ENCODE results near the gene CHRNA10.
A peak's percentile ranks its signal among the peaks of the same experiment; 100 is the strongest.
"Not testable (repeated sequence)": the region's sequence is repeated elsewhere in the genome, so short reads cannot be mapped to it uniquely, and the experiment has no call there.

The CHRNA10 gene

DNA sequence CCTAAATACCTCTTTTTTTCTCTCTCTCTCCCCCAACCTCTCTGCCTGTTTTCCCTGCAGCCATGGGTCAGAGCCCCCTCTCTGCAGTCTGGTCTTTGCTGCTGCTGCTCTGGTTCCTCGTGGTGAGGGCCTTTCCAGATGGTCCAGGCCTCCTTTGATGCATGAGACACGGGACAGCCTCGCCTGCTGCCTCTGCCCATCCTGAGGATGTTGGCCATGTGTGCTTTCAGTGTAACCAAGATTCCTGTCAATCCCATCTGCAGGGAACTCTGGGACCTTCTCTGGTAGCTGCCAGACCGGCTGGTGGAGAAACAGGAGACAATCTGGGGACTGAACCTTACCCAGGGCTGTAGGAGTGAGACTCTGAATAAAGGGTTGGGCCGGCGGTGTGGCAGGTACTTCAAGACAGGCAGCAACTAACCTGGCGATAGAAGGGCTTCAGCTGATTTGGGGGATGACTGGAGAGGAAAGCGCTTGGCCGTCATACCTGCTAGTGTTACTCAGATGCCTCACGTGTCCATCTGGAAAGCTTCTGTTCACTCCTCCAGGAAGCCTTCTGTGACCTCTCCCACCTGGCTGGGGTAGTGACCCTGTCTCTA, 7.1 kb downstream of the CHRNA10 start:
- DNase-seq = no peak

DNA sequence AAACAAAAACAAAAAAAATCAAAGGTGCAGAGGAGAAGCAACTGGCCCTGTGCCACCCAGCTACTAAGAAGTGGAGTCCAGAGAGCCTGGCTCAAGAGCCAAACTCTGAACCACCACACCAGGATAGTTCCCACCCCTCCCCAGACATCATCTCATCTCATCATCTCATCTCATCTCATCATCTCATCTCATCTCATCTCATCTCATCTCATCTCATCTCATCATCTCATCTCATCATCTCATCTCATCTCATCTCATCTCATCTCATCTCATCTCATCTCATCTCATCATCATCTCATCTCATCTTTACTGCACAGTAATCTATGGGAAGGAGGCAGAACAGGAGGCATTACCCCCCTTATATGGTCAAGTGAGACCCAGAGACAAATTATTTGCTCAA, 8.3 kb downstream of the CHRNA10 start:
- DNase-seq = no peak

DNA sequence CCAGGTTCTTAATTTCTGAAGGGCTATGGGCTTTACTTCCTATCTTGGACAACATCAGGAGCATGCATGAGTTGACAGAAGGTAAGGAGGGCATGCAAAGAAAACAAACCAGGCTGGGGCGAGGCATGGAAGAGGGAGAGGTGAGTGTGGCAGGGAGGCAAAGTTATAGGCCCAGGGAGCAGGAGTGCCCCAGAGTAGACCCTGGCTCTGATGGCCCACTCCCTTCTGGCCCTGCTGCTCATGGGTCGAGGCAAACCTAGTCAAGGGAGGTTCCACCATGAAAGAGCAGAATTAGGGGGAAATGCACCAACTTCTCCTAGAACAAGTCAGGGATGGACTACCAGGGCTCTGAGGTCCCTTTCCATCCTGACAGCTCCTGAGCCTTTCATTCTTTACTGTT, 10.2 kb downstream of the CHRNA10 start:
- DNase-seq = no peak

DNA sequence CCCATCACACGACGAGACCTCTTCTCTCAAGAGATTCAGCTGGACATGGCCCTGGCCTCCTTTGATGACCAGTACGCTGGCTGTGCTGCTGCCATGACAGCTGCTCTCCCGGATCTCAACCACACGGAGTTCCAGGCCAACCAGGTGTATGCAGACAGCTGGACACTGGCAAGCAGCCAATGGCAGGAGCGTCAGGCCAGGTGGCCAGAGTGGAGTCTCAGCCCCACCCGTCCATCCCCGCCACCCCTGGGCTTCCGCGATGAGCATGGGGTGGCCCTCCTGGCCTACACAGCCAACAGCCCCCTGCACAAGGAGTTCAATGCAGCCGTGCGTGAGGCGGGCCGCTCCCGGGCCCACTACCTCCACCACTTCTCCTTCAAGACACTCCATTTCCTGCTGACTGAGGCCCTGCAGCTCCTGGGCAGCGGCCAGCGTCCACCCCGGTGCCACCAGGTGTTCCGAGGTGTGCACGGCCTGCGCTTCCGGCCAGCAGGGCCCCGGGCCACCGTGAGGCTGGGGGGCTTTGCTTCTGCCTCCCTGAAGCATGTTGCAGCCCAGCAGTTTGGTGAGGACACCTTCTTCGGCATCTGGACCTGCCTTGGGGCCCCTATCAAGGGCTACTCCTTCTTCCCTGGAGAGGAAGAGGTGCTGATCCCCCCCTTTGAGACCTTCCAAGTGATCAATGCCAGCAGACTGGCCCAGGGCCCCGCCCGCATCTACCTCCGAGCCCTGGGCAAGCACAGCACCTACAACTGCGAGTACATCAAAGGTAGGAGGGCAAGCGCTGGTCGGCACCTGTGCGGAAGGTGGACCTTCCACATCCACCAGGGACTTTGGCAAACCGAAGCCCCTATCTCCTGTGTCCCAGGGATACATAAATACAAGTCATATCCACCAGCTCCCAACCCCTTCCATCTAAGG, 11.3 kb downstream of the CHRNA10 start:
- DNase-seq = no peak

DNA sequence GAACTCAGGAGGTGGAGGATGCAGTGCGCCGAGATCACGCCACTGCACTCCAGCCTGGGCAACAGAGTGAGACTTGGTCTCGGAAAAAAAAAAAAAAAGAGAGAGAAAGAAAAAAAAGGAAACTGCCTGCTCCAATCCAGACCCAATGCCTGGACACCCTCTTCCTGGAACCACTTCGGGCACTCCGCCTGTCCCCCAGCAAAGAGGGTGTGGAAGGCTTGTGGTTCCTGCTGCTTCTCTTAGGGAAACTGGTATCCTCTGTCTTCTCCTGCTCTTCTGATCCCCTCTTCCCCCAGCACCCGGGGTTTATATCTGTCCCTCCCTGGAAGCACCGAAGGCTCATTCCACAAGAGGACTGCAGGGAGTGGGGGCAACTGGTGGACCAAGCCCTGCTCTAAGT, 12.9 kb downstream of the CHRNA10 start:
- no peak for DNase-seq

DNA sequence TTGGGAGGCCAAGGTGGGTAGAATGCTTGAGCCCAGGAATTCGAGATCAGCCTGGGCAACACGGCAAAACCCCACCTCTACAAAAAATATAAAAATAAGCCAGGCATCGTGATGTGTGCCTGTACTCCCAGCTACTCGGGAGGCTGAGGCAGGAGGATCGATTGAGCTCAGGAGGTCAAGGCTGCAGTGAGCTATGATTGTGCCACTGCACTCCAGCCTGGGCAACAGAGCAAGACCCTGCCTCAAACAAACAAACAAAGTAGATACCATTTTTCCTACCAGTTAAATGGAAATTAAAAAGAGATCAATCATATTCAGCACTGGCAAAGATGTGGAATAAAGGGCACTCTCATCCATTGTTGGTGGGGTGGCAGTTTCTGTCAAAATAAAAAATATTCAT, 13.9 kb downstream of the CHRNA10 start:
- not testable (repeated sequence) for DNase-seq

DNA sequence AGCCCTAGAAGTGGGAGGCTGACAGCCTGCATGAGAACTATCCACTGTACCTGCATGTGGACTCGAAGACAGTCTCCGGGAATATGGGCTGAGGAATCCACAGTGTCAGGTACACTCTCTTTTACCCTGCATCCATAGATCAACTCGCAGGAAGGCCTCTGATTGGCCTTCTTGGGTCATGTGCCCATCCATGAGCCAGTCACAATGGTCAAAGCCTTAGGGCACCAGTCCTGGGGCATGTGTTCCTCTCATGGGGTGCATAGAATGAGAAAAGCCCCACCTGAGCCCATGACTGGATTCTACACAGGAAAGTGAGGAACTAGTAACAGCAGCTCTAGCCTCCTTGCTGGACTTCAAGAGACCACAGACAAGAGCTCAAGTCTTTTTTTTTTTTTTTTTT, 15.6 kb downstream of the CHRNA10 start:
- DNase-seq = no peak

DNA sequence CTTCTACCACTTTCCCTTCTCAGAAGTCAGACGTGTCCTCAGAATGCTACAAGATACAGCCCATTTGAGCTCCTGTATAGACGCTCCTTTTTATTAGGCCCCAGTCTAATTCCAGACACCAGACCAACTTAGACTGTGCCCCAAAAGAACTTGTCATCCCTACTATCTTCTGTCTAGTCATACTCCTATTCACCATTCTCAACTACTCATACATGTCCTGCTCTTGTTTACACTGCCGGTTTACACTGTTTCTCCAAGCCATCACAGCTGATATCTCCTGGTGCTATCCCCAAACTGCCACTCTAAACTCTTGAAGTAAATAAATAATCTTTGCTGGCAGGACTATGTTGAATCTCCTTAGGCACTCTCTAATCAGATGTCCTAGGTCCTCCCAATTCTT, 18.7 kb downstream of the CHRNA10 start:
- not testable (repeated sequence) for DNase-seq

DNA sequence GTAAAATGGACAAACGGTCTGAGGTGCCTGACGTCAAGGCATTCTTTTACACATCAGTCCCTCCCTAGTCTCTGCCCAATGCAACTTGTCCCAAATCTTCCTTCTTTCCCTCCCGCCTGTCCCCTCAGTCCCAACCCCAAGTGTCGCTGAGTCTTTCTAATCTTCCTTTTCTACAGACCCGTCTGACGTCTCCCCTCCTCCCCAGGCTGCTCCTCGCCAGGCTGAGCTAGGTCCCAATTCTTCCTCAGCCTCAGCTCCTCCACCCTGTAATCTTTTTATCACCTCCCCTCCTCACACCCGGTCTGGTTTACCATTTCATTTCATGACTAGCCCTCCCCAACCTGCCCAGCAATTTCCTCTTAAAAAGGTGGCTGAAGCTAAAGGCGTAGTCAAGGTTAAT, 21.8 kb downstream of the CHRNA10 start:
- DNase-seq = not testable (repeated sequence)

DNA sequence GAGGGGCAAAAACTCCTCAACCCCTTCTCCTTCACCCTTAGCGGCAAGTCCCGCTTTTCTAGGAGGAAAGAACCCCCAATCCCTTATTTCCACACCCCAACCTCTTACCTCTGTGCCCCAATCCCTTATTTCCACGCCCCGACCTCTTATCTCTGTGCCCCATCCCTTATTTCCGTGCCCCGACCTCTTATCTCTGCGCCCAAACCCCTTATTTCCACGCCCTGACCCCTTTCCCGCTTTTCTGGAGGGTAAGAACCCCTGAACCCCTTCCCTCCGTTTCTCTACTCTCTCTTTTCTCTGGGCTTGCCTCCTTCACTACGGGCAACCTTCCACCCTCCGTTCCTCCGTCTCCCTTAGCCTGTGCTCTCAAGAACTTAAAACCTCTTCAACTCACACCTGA, 22.3 kb downstream of the CHRNA10 start:
- not testable (repeated sequence) for DNase-seq

DNA sequence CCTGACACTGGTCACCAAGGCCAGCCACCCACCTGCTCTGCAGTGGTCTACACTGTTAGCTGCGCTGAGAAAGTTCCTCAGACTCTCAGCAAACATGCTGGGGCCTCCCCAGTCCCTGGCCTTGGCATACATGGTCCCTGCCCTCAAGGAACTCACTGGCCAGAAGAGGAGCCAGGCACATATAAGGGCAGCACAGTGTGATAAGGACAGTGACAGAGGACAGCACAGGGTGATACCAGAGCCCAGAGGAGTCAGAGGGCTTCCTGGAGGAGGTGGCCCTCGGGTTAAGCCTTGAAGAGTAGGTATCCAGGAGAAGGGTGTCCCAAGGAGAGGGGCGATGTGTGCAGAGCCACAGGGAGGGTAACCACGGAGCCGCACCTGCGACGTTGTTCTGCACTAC, 25.6 kb downstream of the CHRNA10 start:
- no peak for DNase-seq

DNA sequence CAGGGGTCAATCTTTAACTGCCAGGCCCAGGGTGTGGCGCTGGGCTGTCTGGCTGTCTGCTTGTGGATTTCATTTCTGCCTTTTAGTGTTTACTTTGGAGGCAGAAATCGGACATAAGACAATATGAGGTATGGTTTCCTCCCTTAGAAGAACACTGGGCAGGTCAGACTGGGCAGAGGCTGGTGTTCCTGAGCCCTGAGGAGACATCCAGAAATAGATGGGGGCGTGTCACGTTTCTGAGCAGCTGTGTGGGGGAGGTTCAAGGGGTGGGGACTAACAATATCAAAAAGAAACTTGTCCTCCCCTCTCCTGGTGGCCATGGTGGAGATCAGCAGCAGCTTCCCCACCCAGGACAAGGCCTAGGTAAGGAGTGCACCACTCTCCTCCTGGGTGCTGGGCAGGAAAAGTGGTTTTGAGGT, 26.4 kb downstream of the CHRNA10 start, which contains the start of gene ART1:
ART1 (plus strand) TSS at position 312 of the 419 bp plus-strand sequence. CDS start 14,086 bp downstream, outside the sequence.
- DNase-seq = no peak

DNA sequence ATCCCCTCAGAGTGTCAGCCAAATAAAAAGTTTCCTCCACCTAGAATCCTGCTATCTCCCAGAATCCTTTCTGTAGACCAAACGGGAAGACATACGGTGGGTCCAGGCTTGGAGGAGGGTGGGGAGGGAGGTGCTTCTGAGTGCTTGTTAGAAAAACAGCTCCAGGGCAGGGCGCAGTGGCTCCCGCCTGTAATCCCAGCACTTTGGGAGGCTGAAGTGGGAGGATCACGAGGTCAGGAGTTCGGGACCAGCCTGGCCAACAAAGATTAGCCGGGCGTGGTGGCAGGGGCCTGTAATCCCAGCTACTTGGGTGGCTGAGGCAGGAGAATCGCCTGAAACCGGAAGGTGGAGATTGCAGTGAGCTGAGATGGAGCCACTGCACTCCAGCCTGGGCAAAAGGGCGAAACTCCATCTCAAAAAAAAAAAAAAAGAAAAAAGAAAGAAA, 28.1 kb downstream of the CHRNA10 start:
- DNase-seq = not testable (repeated sequence)

DNA sequence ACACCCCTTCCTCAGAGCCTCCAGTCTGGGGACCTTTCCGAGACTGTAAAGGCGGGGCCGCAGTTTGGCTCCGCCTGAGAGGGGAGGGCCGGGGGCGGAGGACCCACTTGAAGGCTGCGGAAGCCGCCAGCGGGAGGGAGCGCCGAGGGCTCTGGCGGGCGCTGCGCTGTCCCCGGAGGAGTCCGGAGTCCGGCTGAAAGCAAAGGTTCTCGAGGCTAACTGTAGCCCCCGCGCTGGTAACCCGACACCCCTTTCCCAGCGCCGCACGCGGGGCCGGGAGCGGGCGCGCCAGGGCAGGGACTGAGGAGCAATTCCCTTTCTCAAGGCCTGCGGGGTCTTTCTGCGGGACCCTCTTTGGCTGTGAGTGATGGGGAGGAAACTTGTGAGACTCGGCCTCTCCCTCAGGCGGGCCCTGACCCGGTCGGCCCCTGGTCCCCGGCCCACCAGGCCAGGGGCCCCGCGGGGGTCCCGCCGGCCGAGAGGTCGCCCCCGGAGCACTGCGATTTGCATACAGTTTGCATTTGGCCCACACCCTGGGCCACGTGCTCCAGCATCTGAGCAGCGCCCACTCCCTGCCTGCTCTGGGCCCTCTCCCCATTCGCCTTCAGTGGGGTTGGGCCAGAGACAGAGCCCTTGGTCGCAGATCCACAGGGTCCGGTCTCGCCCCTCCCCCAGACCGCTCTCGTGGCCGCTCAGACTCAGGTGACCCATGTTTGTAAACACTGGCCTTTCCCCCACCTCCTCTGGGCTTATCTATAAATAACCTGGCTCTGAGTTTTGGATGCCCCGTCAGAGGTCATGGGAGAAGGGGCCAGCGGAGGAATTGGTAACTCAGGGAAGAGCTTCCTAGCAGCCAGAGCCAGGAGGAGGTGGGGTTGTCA, 28.9 kb downstream of the CHRNA10 start:
- peak; percentile 7 for DNase-seq

DNA sequence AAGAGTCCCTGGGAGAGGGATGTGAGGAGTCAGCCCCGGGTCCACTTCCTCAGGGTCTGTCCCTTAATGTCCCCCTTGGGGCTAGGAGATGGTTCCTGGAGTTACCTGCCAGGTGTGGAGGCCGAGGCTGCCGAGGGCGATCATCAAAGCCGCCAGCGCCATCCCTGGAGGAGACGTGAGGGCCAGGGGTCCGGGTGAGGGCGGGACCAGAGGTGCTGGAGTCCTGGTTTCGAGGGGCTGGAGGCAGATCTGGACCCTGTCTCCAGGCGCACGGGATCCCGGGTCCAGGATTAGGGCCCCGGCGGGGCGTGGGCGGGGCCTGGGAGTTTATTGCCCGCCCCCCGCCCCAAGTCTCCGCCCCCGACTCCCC, 29.5 kb downstream of the CHRNA10 start, which contains the start of gene ART5:
ART5 (minus strand) TSS at position 292 of the 370 bp plus-strand sequence; CDS start at position 162, 130 bp downstream.
- DNase-seq = no peak

DNA sequence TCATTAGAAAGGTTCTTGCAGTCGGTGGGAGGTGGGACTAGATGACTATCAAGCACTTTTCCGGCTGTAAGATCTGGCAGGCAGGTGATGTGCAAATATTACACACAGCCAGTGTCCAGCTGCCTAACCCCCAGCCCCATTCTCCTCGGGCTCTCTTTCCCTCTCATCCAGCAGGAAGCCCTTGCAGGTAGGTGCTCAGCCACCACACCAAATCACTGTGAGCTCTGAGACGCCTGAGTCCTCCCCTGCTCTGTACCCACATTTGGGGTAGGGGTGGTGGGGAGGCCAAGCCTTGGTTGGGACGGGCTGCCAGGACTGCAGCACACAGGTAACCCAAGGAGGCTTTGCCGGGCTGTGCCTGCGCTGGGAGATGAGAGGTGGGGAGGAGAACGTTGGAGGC, 30.0 kb downstream of the CHRNA10 start:
- no peak for DNase-seq

DNA sequence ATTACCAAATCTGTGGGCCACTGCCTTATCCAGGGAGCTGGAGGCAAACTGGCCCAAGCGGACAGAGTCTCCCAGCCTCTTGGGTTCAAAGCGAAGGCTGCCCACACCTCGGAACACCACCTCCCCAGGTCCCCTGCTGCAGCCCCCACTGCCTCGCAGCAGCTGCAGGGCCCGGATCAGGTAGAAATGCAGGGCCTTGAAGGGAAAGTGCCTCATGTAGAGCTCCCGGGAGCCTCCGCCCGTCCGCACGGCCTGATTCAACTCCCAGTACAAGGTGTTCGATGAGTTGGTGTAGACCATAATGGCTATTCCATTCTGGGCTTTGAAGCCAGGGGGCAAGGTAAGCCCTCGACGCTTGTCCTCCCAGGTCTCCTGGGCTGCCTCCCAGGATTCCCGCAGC, 31.3 kb downstream of the CHRNA10 start:
- no peak for DNase-seq

DNA sequence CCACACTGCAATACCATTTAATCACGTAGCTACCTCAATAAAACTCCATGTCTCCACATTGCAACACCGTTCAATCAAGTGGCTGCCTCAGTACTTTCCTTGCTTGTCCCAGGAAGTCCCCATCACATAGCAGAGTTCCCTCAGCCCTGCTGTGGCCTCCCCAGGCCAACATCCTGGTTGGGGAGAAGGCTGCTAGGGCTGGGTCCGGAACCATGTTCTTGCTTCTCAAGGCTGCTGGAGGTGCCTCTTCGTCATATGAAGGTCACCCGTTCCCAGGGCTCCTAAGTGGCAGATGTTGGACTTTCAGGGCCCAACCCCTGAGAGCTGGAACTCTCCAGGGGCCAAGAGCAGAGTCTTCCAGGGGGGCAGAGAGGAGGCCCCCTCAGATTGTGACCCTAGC, 32.7 kb downstream of the CHRNA10 start:
- DNase-seq = no peak

DNA sequence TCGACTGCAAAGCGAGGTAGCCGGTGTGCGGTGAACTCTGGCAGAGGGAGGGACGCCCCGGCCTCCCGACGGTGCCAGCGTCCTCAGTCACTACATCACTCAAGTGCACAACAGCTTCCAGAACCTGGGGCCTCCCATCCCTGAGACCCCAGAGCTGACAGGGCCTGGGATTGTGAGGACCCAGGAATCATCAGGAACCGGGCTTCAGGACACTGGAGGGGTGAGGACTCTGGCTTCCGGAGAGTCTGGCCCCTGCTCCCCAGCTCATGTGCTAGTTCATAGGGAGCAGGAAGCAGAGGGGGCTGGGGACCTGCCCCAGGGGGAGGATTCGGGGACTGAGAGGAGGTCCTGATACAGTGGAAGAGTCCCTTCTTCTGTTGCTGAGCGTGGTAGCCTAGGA, 34.0 kb downstream of the CHRNA10 start:
- DNase-seq = no peak

DNA sequence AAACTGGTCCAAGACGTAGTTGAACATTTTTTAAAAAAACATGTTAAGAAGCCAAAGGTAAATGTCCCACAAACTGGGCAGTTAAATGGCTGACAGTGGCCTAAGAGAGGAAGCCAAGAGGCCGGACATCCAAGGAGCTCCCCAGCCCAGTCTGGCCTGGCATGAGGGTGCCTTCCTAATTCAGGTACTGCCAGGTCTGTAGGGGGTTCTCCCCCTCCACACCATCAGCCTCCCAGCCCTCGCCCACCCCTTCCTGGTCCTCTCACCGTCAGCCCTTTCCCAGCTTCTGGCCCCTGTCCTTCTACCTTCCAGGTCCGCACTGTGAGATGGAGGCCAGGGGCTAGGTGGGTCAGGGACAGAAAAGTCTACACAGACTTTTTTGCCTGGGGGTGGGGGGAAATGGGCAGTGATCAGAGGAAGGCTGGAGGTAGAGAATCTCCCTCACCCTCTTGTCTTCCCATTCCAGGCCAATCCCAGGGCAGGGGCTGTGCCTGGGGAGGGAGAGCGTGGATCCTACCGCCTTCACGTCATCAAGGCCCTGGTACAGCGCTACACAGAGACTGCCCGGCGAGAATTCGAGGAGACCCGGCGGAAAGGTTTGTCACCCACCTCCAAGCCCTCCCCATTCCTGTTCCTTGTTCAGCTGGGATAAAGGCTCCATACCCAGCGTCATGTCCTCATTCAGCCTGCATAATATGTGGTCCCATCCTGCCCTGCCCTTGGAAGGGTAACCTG, 35.4 kb downstream of the CHRNA10 start:
- no peak for DNase-seq

DNA sequence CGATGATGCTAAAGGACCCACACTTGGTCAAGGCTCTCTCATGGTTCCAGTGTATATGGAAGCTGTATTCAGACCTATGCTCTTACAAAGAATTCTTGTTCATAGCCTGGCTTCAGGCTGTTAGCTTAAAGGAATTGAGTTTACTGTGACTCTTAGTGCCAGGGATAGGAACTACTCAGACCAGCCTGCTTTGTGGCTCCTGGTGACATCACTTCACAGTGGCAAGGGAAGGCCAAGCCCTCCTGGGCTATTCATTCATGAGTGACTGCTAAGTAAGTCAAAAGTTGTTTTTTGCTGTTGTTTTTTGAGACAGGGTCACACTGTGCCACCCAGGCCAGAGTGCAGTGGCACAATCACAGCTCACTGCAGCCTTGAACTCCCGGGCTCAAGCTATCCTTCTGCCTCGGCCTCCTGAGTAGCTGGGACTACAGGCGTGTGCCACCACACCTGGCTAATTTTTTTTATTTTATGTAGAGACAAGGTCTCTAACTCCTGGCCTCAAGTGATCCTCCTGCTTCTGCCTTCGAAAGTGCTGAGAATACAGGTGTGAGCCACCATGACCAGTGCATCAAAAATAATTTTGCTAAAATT, 39.0 kb downstream of the CHRNA10 start:
- DNase-seq = no peak

DNA sequence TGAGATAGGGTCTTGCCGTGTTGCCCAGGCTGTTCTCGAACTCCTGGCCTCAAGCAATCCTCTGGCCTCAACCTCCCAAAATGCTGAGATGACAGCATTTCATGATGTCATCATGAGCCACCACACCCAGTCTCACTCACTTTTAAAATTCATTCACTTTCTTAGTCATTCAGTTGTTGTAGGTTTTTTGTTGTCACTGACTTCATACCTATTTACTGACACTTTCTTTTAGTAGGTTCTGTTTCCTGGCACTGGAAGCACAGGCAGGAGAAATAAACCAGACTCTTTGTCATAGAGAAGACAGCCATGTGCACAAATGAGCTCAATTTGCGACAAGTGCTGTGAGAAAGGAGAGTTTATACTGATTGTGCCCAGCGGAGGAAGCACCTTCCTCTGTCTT, 39.9 kb downstream of the CHRNA10 start:
- DNase-seq = no peak
